AG04450 (cell line): ENCODE results near the gene TXLNG. TPM values are rescaled to one million over a fixed set of nuclear protein-coding genes. Genes with fewer than 3 reads are reported as not detected.
"Not testable (repeated sequence)": the region's sequence is repeated elsewhere in the genome, so short reads cannot be mapped to it uniquely, and the experiment has no call there.

Source experiments
- CTCF ChIA-PET: fragments of 300-600, 350-600 bp; formaldehyde crosslinking; extraction: SDS; loops from one replicate; lab custom pipeline; 2022; ENCODE audit warnings: antibody characterized with exemption, inconsistent platforms; lab: Charles Lee
- POLR2A ChIA-PET: fragments of 350-600 bp; formaldehyde crosslinking; extraction: SDS; loops from one replicate; lab custom pipeline; 2021; ENCODE audit warnings: antibody characterized with exemption, inconsistent platforms; lab: Yijun Ruan, JAX
- DNase-seq: peaks from one replicate; pipeline ENCODE4 v3.0.0-alpha.2; 2011; ENCODE audit warnings: low read depth, low spot score
- H3K27ac ChIP-seq: one replicate; pipeline ENCODE4 v1.5.1; 2012; ENCODE audit warnings: low read depth, low read length, control low read depth
- H3K27me3 ChIP-seq: one replicate; pipeline ENCODE4 v1.6.0; 2012; ENCODE audit warnings: low read length; ENCODE audit not compliant: control insufficient read depth, insufficient read depth
- H3K4me3 ChIP-seq: 2 replicates; pipeline ENCODE4 v1.5.1; 2011; ENCODE audit warnings: mild to moderate bottlenecking, low read depth, low read length, control low read depth
- H3K9me3 ChIP-seq: 2 replicates; pipeline ENCODE4 v1.5.1; 2012; ENCODE audit warnings: low read length; ENCODE audit not compliant: control insufficient read depth, insufficient read depth
- CTCF ChIP-seq: IDR thresholded peaks from 2 replicates; pipeline ENCODE4 v1.5.1; 2011; ENCODE audit warnings: low read depth, low read length, control low read depth, inconsistent platforms
- polyA plus RNA-seq: library from polyadenylated mRNA; depleted of rRNA; stranded (reverse); fragments of >200 nt; gene quantifications from 2 replicates; pipeline ENCODE4 v1.2.3, GENCODE V29; 2011

Gene TXLNG
- polyA plus RNA-seq, 1 experiment, result 15.4 TPM

DNA sequence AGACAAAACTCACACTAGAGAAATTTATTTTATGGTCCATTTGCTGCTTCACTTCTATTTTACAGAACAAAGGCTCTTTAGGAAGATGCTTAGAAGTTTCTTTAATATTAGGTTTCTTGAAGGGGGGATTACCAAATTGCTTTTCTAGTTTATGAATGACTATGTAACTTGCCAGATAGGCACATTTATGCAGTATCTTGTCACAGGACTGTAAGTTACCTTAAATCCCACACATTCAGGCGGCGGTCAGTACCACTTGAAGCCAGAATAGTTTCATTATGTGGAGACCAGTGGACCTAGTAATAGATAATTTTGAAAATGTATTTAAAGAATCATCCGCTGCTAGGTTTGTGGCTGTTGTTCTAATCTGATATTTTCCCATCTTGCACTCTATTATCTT is 65.6 kb downstream of the TXLNG start:
- DNase-seq, result no peak
- ChIA-PET POLR2A (interaction anchor here (1.0 kb wide), 1 partner anchor 12 kb away, joined by 3 read pairs; no protein-coding TSS in a partner anchor), CTCF (no interaction called here)
- Histone ChIP-seq H3K27ac (no peak overlapping the region), H3K9me3 (no peaks in the 10 kb centered on the region; the same call in 1 of the 2 replicates), H3K4me3 (no peak overlapping the region), H3K27me3 (no peaks in the 10 kb centered on the region)
- no peak for TF ChIP-seq CTCF

- no peak for DNase-seq
- ChIA-PET POLR2A (no interaction called here), CTCF (no interaction called here)
- Histone ChIP-seq H3K27ac (no peak overlapping the region), H3K9me3 (no peaks in the 10 kb centered on the region; the same call in 1 of the 2 replicates), H3K27me3 (no peaks in the 10 kb centered on the region), H3K4me3 (no peak overlapping the region)
- no peak for TF ChIP-seq CTCF
Observed at GRCh38 chrX:16852617-16853179, 66.4 kb downstream of the TXLNG start.

DNA sequence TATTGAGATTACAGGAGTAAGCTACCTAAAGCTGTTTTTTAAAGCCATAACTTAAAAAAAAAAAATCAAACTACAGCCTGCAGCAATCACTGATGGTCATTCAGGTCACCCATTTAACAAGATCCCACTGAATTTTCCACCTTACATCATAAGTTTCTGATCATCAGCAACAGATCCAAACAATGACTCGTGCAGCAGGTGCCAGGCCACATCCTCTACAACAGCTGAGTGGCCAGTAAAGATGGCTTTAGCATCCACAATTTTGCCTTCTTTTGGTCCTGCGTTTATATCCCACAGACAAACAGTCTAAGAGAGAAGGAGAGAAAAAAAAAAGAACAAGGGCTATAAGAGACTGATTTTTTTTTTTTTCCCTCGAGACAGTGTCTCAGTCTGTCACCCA is 67.3 kb downstream of the TXLNG start:
- no peak overlapping the region for H3K27ac ChIP-seq
- H3K4me3 ChIP-seq, result no peak overlapping the region
- no peaks in the 10 kb centered on the region for H3K27me3 ChIP-seq
- TF ChIP-seq CTCF, result no peak
- H3K9me3 ChIP-seq, result no peaks in the 10 kb centered on the region; the same call in 1 of the 2 replicates
- no peak for DNase-seq
- POLR2A ChIA-PET, result no interaction called here
- CTCF ChIA-PET, result no interaction called here

DNA sequence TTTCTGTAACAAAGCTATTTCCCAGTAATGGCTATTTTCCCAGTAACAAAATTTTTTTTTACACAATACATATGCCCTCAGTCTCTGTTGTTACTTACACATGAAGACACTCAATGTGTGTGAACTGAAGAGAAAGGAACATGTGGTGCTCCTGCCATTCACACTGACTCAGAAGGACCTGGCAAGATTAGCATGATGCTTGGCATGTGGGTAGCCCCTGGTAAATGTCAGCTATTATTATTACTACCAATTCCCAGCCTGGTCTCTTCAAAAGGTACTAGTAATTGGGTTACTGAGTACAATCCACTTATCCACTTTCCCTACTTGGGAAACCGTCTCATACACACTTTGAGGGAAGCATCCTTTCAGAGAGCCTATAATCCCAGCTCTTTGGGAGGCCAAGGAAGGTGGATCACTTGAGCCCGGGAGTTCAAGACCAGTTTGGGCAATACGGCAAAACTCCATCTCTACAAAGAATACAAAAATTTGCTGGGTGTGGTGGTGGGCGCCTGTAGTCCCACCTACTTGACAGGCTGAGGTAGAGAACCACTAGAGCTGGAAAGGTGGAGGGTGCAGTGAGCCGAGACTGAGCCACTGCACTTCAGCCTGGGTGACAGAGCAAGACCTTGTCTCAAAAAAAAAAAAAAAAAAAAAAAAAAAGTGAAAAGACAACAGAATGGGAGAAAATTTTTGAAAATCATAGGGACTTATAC is 69.3 kb downstream of the TXLNG start:
- POLR2A ChIA-PET, result interaction anchor here (0.6 kb wide), 1 partner anchor 67 kb away, joined by 8 read pairs; no protein-coding TSS in a partner anchor
- Histone ChIP-seq H3K9me3 (no peaks in the 10 kb centered on the region; the same call in 1 of the 2 replicates), H3K4me3 (no peak overlapping the region), H3K27me3 (no peaks in the 10 kb centered on the region), H3K27ac (no peak overlapping the region)
- CTCF ChIA-PET, result interaction anchor here (0.7 to 1.0 kb wide), 2 partner anchors 28 to 29 kb away, joined by 3 to 4 read pairs; no protein-coding TSS in a partner anchor
- no peak for DNase-seq
- TF ChIP-seq CTCF, result no peak

DNA sequence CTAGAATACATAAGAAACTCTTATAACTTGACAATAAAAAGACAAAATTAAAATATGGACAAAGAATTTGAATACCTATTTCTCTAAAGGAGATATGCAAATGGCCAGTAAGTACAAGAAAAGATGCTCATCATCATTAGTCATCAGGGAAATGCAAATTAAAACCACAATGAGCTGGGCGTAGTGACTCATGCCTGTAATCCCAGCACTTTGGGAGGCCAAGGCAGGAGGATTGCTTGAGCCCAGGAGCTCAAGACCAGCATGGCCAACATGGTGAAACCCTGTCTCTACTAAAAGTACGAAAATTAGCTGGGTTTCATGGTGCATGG is 69.8 kb downstream of the TXLNG start:
- H3K27ac ChIP-seq, H3K9me3 ChIP-seq, H3K4me3 ChIP-seq, H3K27me3 ChIP-seq, DNase-seq: not testable (repeated sequence)
- POLR2A ChIA-PET, result interaction anchor here (0.6 kb wide), 1 partner anchor 67 kb away, joined by 8 read pairs; no protein-coding TSS in a partner anchor
- CTCF ChIA-PET, result interaction anchor here (1.2 kb wide), 1 partner anchor 27 kb away, joined by 5 read pairs; no protein-coding TSS in a partner anchor
